HG03060 (cell line): ENCODE data around the gene TMEM147.

Experiments used
- ATAC-seq: cut with Tn5 transposase; IDR thresholded peaks from one replicate; pipeline ENCODE4 v1.9.1; 2021; ENCODE audit warnings: low read depth, moderate number of reproducible peaks; ENCODE audit not compliant: unreplicated experiment

Gene TMEM147

DNA sequence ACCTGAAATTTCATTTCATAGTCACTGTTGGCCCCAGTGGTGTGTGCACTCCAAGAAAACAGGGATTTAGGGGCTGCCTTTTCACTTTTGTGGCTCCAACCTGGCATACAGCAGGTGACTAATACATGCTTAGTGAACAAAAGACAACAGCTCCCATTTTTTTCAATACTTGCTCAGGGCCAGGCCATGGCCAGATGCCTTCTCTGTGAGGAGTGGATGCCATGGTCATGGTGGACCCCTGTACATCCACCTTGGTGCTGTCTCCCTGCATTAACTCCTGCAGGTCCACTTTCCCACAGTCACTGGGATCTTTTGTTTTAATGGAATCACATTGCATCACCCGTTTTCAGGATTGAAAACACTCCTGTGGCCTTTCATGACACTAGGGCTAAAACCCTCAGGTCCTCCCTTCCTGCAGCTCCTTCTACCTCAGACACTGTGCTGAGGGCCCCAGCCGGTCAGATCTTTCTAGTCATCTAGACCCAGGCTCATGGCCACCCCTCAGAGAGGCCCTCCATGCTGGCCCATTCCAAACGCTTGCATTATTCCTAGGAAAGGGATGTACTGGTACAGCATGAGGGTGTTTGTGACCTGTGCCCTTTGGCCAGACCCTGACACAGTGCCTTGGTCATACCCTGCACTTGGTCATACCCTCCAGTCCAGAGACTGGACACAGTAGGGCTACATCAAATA is 1.2 kb upstream of the TMEM147 start:
- ATAC-seq = no peak

- ATAC-seq = no peak
Measured at GRCh38 chr19:35545855-35546381, 492 bp downstream of the TMEM147 start.

GRCh38 chr19:35546532-35546931 is 1.1 kb downstream of the TMEM147 start:
- ATAC-seq = no peak

DNA sequence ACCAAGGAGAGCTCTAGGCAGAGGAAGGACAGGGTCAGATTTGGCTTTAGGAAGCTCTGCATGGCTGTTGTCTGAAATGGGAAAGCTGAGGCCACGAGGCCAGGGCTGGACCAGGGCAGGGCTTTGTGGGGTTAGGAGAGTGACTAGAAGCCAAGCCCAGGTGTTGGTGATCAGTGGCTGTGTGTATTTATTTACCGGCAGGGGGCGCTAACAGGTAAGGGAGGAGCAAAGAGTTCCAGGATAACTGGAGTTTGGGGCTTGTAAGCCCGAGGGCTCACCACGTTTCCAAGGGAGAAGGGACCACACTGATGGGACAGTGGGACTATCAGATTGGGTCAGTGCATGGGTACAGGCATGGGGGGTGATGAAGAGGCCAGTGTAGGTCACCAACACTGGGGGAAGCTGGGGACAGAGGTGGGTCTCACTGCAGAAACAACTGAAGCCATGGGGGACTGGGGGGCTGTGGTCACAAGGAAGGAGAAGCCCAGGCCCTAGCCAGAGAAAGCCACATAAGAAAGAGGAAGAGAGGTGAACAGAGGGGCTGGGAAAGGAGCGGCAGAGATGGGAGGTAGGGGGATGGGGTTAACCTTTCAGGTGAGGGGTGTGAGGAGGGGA is 3.9 kb downstream of the TMEM147 start:
- no peak for ATAC-seq

- ATAC-seq = no peak
Measured at GRCh38 chr19:35549879-35550523, 4.6 kb downstream of the TMEM147 start.

DNA sequence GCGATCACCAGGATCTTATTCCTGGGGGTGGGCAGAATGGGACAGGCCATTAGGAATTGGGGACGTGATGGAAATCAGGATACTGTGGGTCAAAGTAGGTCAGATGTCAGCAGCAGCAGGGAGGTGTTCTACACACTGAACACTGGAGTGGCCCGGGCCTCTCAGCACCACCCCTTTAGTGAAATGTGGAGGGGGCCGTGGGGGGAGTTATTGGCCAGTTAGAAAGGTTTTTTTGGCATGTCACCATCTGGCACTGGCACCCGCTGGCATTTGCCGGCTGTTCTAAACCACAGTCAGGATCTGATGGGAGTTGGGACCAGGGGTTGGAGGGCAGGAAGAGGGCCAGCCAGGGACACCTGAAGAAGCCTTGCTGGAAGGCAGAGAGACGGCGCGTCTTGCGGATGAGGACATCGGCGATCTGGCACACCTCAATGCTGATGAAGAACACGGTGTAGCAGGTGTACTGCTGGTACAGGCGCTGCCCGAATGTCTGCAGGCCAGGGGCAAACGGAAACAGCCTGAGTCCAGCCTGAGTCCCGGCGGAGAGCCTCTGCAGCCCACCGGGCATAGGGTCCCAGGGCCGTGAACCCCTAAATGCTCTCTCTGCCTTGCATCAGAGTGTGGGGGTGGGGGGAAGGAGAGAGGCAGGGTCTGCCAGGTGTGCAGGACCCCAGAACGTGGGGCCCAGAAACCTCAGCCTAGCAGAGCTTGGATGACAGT is 5.8 kb downstream of the TMEM147 start:
- no peak for ATAC-seq

DNA sequence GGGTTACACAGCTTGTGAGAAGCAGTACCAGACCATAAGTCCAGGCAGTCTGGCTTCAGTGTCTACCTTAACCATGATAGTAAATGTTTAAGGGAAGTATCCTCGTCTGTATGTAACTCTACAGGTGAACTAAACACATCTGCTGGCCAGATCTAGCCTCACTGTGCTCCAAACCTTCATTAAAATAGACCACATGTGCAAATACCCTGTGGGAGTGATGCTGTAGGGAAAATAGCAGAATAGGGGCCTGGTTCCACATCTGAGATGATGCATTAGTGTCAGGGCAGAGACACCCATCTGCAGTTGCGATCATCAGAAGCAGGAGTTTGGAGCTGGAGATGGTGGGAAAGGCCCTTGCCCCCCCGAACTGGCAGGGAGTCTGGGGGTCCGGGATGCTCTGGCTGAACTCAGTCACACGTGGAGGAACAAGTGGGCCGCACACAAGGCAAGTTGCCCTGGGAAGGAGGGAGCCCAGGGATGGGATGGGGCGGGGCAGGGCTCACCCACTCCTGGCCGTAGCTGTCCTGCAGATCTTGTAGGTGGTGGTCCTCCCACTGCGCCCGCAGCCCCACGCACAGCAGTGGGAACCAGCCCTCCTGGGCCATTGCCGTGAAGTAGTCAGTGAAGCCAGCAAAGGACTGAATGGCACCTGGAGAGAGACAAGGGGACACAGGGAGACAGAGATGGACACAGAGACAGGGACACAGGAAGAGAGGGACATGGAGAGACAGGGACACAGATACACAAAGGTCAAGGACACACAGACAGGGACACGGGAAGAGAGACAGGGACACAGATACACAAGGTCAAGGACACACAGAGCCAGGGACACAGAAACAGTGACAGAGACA is 7.3 kb downstream of the TMEM147 start:
- no peak for ATAC-seq

DNA sequence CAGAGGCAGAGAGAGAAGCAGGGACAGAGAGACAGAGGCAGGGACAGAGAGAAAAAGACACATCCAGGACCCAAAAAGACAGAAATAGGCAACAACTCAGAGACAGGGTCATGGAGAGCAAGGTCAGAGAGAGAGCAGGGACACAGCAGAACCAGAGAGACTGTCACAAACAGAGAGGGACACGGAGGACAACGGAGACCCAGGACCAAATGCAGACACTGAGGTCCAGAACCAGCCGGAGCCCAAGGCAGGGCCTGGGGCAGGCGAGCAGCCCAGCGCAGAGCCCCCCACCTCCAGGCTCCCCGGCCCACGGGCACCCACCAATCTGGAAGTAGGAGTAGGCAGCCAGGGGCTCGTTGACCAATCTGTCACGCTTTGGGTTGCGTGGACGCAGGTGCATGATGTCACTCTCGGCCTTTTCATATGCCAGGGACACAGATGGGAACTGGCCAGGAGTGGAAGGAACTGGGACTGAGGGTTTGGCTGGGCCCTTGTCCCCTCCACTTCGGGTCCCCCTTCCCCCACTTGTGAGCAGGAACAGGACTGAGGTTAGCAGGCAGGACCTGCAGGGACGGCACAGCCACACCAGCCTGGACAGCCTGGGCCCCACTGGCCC is 8.1 kb downstream of the TMEM147 start:
- no peak for ATAC-seq

DNA sequence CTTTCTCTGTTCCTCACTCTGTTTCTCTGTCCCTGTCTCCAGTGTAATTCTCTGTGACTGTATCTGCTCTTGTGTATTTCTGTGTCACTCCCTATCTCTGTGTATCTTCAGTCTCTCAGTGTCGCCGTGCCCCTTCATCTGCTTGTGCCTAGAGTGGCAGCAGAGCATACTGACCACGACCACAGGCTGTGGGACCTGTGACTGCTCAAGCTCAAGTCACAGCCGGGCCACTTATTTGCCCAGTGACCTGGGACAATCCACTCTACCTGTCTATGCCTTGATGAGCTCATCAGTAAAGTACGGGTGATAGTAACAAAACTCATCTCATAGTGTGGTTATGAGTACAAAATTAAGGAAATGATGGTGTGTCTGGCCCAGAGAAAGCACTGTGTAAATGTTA is 8.7 kb downstream of the TMEM147 start:
- no peak for ATAC-seq

DNA sequence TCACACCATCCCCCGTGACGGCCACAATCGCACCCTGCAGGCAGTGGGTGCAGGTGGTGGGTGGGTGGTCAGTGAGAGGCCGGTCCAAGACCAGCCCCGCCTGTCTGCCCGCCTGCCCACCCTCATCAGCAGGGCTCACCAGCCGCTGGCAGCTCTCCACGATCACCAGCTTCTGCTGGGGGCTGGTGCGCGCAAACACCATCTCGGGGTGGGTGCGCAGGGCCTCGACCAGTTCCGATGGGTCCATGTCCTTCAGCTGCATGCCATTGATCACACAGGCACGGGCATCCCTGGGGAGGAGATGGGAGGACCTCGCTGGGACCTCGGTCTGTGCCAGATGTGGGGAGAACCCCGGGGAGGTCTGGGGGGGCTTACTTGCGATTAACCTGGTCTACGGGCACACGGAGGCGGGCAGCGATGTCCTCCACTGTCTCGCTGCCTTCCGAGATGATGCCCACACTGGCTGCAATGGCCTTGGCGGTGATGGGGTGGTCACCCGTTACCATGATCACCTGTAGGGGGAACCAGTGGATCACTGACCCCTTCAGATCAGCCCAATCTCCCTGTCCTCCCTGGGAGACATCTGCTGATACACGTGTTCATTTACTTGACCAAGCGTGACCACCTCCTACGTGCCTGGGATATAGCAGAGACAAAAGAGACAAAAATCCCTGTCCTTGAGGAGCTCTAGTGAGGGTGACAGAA is 10.0 kb downstream of the TMEM147 start:
- no peak for ATAC-seq

GRCh38 chr19:35556025-35556590 is 10.7 kb downstream of the TMEM147 start:
- ATAC-seq = no peak

- no peak for ATAC-seq
Measured at GRCh38 chr19:35556846-35557538, 11.6 kb downstream of the TMEM147 start.

DNA sequence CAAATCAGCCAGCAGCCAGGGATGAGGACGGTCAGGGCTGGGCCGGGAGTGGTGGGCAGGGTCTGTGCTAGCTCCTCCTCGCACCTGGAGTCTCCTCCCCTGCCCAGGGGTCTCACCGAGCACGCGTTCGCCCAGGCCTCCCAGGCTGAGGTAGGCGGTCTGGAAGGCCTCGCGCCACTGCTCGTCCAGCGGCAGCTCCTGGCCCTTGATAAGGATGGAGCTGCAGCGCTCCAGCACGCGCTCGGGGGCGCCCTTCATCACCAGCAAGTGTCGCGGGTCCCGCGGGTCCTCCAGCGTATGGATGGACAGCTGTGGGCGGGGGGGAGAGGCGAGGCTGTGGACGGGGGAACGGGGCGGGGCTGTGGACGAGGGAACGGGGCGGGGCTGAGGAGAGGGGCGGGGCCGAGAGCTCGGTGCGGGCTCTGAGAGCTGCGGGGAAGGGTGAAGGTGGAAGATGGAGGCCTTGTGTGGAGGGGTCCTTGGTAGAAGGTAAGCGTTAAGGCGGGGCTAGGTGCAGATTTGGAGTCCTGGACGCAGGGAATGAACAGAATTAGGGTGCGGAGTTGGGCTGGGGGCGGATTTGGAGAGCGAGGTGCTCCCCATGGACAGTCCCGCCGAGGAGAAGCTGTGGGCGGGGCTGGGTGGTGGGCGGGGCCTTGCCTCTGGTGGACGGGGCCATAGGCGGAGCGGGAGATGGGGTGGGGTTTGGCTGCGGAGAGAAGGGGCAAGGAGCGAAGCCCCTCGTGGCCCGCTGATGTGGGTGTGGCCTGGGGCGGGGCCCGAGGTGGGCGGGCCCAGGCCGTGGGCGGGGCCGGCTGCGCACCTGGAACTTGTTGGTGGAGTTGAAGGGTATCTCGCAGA is 12.3 kb downstream of the TMEM147 start:
- no peak for ATAC-seq

DNA sequence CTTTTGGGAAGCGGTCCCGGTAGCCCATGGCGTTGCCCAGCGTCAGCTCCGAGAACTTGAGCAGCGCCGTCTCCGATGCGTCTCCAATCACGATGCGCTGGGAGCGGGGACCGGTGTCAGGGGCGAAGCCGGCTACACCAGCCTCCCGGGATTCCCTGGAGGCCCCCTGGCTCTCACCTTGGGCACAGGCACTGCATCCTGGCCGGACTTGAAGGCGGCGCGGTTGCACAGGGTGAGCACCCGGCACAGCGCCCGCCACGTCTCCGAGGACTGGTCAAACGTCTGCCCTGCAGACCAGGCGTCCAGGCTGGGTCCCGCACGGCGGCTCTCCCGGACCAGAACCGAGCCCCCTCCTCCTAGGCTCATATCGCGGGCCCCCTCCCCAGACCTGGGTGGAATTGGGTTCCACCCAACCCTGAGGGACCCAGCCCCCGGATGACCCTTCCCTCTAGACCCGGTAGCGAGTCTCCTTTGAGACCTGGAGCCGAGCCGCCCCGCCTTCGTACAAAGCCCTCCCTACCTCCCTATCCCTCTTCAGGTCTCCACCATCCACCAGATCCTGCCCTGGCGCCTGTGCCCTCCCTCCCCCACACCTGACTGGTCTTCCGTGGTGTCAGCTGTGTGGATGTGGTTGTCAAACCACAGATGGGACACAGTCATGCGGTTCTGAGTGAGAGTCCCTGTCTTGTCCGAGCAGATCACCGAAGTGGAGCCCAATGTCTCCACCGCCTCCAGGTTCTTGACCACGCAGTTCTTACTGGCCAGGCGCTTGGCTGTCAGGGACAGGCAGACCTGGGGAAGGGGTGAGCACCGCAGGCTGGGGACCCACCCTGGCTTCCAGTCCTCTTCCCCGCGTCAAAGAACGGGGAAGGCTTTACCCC is 13.2 kb downstream of the TMEM147 start:
- ATAC-seq = no peak

DNA sequence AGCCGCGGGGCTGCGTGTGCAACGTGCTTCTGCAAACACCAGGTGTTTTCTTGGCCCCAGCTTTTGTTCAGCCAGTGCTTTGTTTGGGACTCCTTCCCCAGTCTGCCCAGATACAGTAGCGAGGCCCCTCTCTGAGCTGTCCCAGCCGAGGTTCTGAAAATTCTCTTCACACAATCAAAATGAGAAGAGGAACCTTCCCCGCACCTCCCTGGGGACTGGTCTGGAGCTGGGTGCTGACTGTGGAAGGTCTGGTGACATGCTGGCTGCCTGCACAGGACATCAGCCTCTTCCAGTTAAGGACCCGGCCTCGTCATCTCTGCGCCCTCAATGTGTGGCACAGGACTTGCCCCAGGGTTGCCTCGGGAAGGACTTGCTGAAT is 13.8 kb downstream of the TMEM147 start:
- no peak for ATAC-seq

DNA sequence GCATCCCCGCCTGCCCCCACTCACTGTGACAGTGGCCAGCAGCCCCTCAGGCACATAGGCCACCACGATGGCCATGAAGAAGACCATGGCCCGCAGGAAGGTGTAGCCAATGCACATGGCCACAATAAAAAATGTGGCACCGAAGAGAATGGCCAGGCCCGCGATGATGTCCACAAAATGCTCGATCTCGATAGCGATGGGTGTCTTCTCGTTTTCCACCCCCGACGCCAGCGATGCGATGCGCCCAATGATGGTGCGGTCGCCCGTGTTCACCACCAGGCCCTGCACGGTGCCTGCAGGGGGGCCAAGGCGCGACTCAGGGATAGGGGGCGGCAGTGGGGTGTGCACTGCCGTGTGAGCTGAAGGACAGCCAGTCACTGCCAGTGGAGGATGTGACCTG is 14.4 kb downstream of the TMEM147 start:
- ATAC-seq = no peak
